GM18870 (cell line): ENCODE data around the gene PGM1.
"Not testable (repeated sequence)": the region's sequence is repeated elsewhere in the genome, so short reads cannot be mapped to it uniquely, and the experiment has no call there.

Source experiments
- ATAC-seq: cut with Tn5 transposase; IDR thresholded peaks from one replicate; pipeline ENCODE4 v1.9.1; 2021; ENCODE audit warnings: moderate library complexity; ENCODE audit not compliant: unreplicated experiment

The PGM1 gene

GRCh38 chr1:63593303-63593885 lies at the start of gene PGM1:
Gene PGM1 (plus strand): TSS chr1:63593411. CDS start chr1:63593489, 78 bp downstream.
- peak; percentile 64 for ATAC-seq

DNA sequence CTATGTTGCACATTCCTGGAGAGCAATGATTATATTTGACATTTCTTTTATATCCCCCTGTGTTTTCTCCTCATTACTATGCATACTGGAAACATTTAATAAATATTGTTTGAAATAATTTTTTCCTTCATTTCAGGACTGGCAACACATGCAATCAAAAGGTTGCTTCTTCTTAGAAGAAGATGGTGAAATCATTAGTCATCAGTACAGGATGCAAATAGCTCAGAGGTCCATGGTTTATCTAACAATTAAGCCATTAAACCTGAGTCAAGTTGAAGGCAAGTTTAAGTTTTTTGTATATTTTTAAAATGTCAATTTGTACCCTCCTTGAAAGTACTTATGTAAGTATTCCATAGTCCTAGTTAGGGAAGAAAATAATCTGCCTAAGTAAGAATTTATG lies 47.4 kb upstream of the PGM1 start:
- ATAC-seq: no peak

GRCh38 chr1:63547621-63548294 lies 45.5 kb upstream of the PGM1 start:
- ATAC-seq: no peak

GRCh38 chr1:63548303-63548702 lies 44.9 kb upstream of the PGM1 start:
- no peak for ATAC-seq

DNA sequence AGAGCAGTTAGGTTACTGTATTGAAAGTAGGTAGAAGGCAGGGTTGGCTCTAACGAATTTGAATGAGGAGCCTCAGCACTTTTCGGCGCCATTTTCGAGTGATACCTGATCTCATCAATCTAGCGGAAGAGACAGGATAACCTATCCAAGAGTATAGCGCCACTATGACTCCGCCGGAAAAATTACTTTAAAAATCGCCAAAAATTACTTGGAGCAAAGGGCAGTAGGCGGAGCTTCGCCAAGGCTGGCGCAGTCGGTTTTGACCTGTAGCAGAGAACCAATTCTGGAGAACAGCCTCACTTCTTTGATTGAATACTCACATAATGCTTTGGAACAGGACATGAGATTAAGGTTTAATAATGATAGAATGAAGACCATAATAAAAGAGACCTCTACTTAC lies 44.3 kb upstream of the PGM1 start:
- no peak for ATAC-seq

GRCh38 chr1:63555480-63555879 lies 37.7 kb upstream of the PGM1 start:
- ATAC-seq: no peak

- ATAC-seq: no peak
These were observed 35.7 kb upstream of the PGM1 start for GRCh38 chr1:63557365-63557987.

DNA sequence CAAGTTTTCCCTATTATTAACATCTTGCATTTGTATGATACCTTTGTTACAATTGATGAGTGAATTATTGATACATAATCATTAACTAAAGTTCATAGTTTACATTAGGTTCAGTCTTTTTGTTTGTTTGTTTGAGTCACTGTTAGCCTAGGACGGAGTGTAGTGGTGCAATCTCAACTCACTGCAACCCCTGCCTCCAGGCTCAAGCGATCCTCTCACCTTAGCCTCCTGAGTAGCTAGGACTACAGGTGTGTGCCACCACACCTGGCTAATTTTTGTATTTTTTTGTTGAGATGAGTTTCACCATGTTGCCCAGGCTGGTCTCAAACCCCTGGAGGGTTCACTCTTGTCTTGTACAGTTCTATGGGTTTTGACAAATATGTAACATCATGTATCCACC lies 33.9 kb upstream of the PGM1 start:
- no peak for ATAC-seq

DNA sequence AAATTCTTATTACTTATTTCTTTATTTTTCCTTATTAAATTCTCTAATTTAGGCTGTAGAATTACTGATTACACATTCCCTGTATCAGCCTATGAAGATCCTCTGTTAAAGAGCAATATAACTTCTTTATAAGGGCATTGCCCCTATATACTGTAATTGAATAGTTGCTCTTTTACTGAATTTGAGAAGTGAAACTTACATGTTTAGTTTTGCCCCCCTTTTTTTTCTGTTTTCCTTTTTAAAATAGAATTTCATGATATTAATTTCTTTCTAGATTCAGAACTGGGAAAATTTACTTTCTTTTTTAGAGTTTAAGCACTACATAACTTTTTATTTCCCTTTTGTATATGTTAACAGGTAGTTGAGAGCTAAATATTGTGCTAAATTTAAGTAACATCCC lies 29.5 kb upstream of the PGM1 start:
- no peak for ATAC-seq

DNA sequence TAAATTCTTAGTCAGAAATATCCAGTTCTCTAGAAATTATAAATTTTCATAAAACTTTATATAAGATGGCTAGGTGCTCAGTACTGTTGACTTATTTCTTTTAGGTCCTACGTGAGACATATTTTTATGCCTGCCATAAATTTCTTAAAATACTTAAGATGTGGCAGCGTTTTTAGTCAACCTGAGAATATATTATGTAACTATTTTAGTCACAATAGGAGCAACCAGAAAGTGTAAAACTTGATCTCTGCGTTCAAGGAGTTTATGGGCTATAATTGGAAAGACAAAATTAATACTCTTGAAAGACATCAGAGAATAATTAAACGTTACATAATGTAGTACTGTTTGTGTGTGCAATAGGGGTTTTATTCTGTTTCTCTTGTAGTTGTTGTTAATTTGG lies 24.1 kb upstream of the PGM1 start:
- no peak for ATAC-seq

- ATAC-seq: no peak
These were observed 23.4 kb upstream of the PGM1 start for GRCh38 chr1:63569640-63570316.

DNA sequence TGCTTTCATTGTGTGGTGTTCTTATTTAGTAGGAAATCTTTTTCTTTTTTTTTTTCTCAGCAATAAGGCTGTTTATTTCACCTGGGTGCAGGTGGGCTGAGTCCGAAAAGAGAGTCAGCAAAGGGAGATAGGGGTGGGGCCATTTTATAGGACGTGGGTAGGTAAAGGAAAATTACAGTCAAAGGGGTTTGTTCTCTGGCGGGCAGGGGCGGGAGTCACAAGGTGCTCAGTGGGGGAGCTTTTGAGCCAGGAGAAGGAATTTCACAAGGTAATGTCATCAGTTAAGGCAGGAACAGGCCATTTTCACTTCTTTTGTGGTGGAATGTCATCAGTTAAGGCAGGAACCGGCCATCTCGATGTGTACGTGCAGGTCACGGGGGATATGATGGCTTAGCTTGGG lies 20.5 kb upstream of the PGM1 start:
- ATAC-seq: not testable (repeated sequence)

DNA sequence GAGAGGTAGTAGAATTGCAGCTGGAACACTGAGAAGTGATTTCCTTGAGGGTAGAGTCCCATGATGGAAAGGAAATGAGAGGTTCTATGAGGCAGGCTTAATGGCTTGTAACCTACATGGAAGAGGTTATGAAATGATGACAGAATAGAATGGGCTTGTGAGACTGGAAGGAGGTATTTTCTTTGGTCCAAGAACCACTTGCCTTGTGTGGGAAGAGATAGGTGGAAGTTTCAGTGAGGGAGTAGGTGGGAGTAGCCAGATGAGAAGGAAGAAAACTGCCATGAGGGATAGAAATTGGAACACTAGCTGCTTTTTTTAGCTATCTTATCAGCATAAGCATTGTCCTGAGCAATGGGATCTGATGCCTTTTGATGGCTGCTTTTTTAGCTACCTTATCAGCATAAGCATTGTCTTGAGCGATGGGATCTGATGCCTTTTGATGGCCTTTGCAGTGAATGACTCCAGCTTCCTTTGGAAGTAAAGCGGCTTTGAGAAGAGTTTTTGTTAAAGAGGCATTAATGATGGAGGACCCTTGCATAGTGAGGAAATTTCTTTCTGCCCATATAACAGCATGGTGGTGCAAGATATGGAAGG lies 18.9 kb upstream of the PGM1 start:
- not testable (repeated sequence) for ATAC-seq

DNA sequence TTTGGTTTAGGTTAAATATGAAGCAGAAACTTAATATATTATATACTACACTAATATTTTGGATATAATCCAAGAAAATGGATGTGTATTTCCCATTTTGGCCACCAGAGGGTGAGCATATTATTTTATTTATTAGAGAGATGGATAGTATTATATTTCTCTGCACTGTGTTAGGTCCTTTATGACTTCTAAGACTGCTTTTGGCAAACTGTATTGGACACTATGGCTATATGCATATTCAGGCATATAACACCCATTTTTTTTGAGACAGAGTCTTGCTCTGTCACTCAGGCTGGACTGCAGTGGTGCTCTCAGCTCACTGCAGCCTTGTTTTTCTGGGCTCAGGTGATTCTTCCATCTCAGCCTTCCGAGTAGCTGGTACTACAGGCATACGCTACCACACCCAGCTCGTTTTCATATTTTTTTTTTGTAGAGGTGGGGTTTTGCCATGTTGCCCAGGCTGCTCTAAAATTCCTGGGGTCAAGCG lies 17.8 kb upstream of the PGM1 start:
- ATAC-seq: no peak

- not testable (repeated sequence) for ATAC-seq
These were observed 6.9 kb upstream of the PGM1 start for GRCh38 chr1:63586326-63586725.

DNA sequence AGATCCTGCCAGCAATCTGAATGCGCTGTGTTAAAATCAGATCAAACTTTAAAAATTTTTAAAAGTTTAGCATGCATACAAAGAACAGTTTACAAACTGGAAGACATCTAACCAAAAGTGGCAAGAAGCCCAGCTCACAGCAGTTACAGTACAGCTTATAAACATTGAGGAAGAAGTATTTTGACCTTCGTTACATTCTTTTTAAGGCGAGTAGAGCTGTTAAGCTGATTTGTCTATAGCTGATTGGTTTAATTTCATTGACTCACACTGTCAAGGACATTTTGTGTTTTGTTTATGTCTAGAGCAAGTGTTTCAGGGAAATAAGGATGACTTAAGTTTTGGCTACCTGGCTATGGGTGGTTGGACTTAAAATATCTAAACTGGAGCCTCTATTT lies 3.0 kb upstream of the PGM1 start:
- no peak for ATAC-seq

GRCh38 chr1:63592536-63593302 lies 492 bp upstream of the PGM1 start:
- peak; percentile 51 for ATAC-seq

GRCh38 chr1:63593886-63594605 lies 835 bp downstream of the PGM1 start:
- peak; percentile 34 for ATAC-seq

DNA sequence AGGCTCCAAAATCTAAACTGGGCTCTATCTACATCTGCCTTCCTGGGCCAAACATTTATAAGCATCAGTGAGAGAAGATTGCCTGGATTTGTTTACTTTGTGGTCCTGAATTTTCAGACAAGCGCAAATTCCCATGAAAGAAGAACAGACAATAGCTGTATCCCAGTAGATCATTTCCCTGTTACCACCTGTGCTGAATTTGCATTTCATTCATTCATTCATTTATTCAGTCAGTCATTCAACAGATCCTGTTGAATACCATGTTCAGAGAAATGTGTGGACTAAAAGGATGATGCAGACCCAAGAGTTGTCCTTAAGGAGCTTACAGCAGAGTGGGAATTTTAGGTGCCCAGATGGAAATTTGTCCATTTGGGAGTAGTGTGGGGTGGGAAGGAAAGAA lies 2.2 kb downstream of the PGM1 start:
- ATAC-seq: no peak

- no peak for ATAC-seq
These were observed 6.6 kb downstream of the PGM1 start for GRCh38 chr1:63599799-63600198.
